Measurements from ENCODE around the gene COA8.

COA8 gene

GRCh38 chr14:103559766-103560165 lies 3.0 kb upstream of the COA8 start:
- Histone ChIP-seq H3K18ac (ENCODE audit: low read length) (no peak overlapping the region), H3K4me2 (ENCODE audit: low read length) (no peak overlapping the region), H3K4me3 (ENCODE audit: low read length) (no peak overlapping the region), H3K9ac (ENCODE audit: low read length) (no peak overlapping the region), H3K4me1 (ENCODE audit: control insufficient read depth, low read depth, low read length) (no peaks in the 10 kb centered on the region), H2BK15ac (replicated peaks; ENCODE audit: low read depth) (no peak overlapping the region), H2BK120ac (ENCODE audit: low read depth, low read length) (no peak overlapping the region), H4K8ac (ENCODE audit: low read depth, low read length) (no peak overlapping the region), H3K79me1 (ENCODE audit: low read length) (peaks cover 22% of the 10 kb centered on the region), H3K27ac (ENCODE audit: low read depth, low read length) (no peak overlapping the region), H3K56ac (ENCODE audit: low read length) (no peak overlapping the region), H2BK5ac (ENCODE audit: low read length) (no peak overlapping the region), H3K23ac (ENCODE audit: low read length) (no peak overlapping the region), H2AK5ac (ENCODE audit: low read length) (no peak overlapping the region), H3K79me2 (ENCODE audit: control insufficient read depth, insufficient read depth, low read length) (peaks cover 49% of the 10 kb centered on the region), H3K36me3 (ENCODE audit: control insufficient read depth, insufficient read depth, low read length) (peaks cover 8% of the 10 kb centered on the region), H3K4ac (ENCODE audit: low read depth, low read length) (no peak overlapping the region), H3K27me3 (ENCODE audit: insufficient read depth, low read length, poor library complexity) (no peaks in the 10 kb centered on the region), H4K5ac (ENCODE audit: low read length) (no peak overlapping the region)
- no peak for DNase-seq
- no CpG with 5 or more reads among the region's 9 CpGs for WGBS (ENCODE audit: extremely low coverage, insufficient coverage, low lambda C conversion rate)

GRCh38 chr14:103560691-103561090 lies 2.1 kb upstream of the COA8 start:
- Histone ChIP-seq H2AK5ac (ENCODE audit: low read length) (no peak overlapping the region), H2BK15ac (replicated peaks; ENCODE audit: low read depth) (no peak overlapping the region), H3K18ac (ENCODE audit: low read length) (no peak overlapping the region), H4K8ac (ENCODE audit: low read depth, low read length) (no peak overlapping the region), H3K4me3 (ENCODE audit: low read length) (no peak overlapping the region), H4K5ac (ENCODE audit: low read length) (no peak overlapping the region), H3K4me2 (ENCODE audit: low read length) (no peak overlapping the region), H2BK120ac (ENCODE audit: low read depth, low read length) (no peak overlapping the region), H3K23ac (ENCODE audit: low read length) (no peak overlapping the region), H3K4me1 (ENCODE audit: control insufficient read depth, low read depth, low read length) (no peaks in the 10 kb centered on the region), H3K4ac (ENCODE audit: low read depth, low read length) (no peak overlapping the region), H3K56ac (ENCODE audit: low read length) (no peak overlapping the region), H3K9ac (ENCODE audit: low read length) (peak overlapping the region; percentile 97), H3K27me3 (ENCODE audit: insufficient read depth, low read length, poor library complexity) (no peaks in the 10 kb centered on the region), H3K36me3 (ENCODE audit: control insufficient read depth, insufficient read depth, low read length) (peaks cover 8% of the 10 kb centered on the region), H3K27ac (ENCODE audit: low read depth, low read length) (no peak overlapping the region), H2BK5ac (ENCODE audit: low read length) (no peak overlapping the region), H3K79me1 (ENCODE audit: low read length) (peaks cover 22% of the 10 kb centered on the region), H3K79me2 (ENCODE audit: control insufficient read depth, insufficient read depth, low read length) (peaks cover 50% of the 10 kb centered on the region)
- DNase-seq: no peak
- WGBS (ENCODE audit: extremely low coverage, insufficient coverage, low lambda C conversion rate): no CpG with 5 or more reads among the region's 8 CpGs

GRCh38 chr14:103561381-103562178 lies 1.2 kb upstream of the COA8 start:
- Histone ChIP-seq H3K56ac (ENCODE audit: low read length) (peak overlapping the region; percentile 98), H3K79me2 (ENCODE audit: control insufficient read depth, insufficient read depth, low read length) (peaks cover 56% of the 10 kb centered on the region), H2BK5ac (ENCODE audit: low read length) (no peak overlapping the region), H3K4me1 (ENCODE audit: control insufficient read depth, low read depth, low read length) (no peaks in the 10 kb centered on the region), H3K27ac (ENCODE audit: low read depth, low read length) (peak overlapping the region; percentile 87), H2BK15ac (replicated peaks; ENCODE audit: low read depth) (no peak overlapping the region), H2AK5ac (ENCODE audit: low read length) (no peak overlapping the region), H3K4me2 (ENCODE audit: low read length) (peak overlapping the region; percentile 82), H3K27me3 (ENCODE audit: insufficient read depth, low read length, poor library complexity) (no peaks in the 10 kb centered on the region), H3K4me3 (ENCODE audit: low read length) (peak overlapping the region; percentile 95), H4K8ac (ENCODE audit: low read depth, low read length) (no peak overlapping the region), H3K4ac (ENCODE audit: low read depth, low read length) (no peak overlapping the region), H3K36me3 (ENCODE audit: control insufficient read depth, insufficient read depth, low read length) (peaks cover 9% of the 10 kb centered on the region), H2BK120ac (ENCODE audit: low read depth, low read length) (no peak overlapping the region), H3K79me1 (ENCODE audit: low read length) (peaks cover 23% of the 10 kb centered on the region), H4K5ac (ENCODE audit: low read length) (no peak overlapping the region), H3K9ac (ENCODE audit: low read length) (peak overlapping the region; percentile 97), H3K23ac (ENCODE audit: low read length) (no peak overlapping the region), H3K18ac (ENCODE audit: low read length) (peak overlapping the region; percentile 52)
- no CpG with 5 or more reads among the region's 36 CpGs for WGBS (ENCODE audit: extremely low coverage, insufficient coverage, low lambda C conversion rate)
- DNase-seq: peak; percentile 72

GRCh38 chr14:103562179-103562428 lies 656 bp upstream of the COA8 start:
- no peak for DNase-seq
- no CpG with 5 or more reads among the region's 25 CpGs for WGBS (ENCODE audit: extremely low coverage, insufficient coverage, low lambda C conversion rate)

GRCh38 chr14:103563226-103563620 lies 463 bp downstream of the COA8 start:
- H2BK5ac ChIP-seq (ENCODE audit: low read length): no peak overlapping the region
- H3K79me1 ChIP-seq (ENCODE audit: low read length): peaks cover 29% of the 10 kb centered on the region
- H2AK5ac ChIP-seq (ENCODE audit: low read length): no peak overlapping the region
- H3K36me3 ChIP-seq (ENCODE audit: control insufficient read depth, insufficient read depth, low read length): peaks cover 9% of the 10 kb centered on the region
- no peak overlapping the region for H3K27ac ChIP-seq (ENCODE audit: low read depth, low read length)
- H3K9ac ChIP-seq (ENCODE audit: low read length): peak overlapping the region; percentile 91
- H3K79me2 ChIP-seq (ENCODE audit: control insufficient read depth, insufficient read depth, low read length): peaks cover 66% of the 10 kb centered on the region
- H3K56ac ChIP-seq (ENCODE audit: low read length): peak overlapping the region; percentile 98
- no peaks in the 10 kb centered on the region for H3K4me1 ChIP-seq (ENCODE audit: control insufficient read depth, low read depth, low read length)
- no peak overlapping the region for H2BK120ac ChIP-seq (ENCODE audit: low read depth, low read length)
- peak overlapping the region; percentile 97 for H3K4me3 ChIP-seq (ENCODE audit: low read length)
- WGBS (ENCODE audit: extremely low coverage, insufficient coverage, low lambda C conversion rate): no CpG with 5 or more reads among the region's 22 CpGs
- H4K8ac ChIP-seq (ENCODE audit: low read depth, low read length): no peak overlapping the region
- peak overlapping the region; percentile 99 for H3K4me2 ChIP-seq (ENCODE audit: low read length)
- H3K23ac ChIP-seq (ENCODE audit: low read length): no peak overlapping the region
- no peak overlapping the region for H2BK15ac ChIP-seq (replicated peaks; ENCODE audit: low read depth)
- H3K27me3 ChIP-seq (ENCODE audit: insufficient read depth, low read length, poor library complexity): no peaks in the 10 kb centered on the region
- H4K5ac ChIP-seq (ENCODE audit: low read length): no peak overlapping the region
- H3K18ac ChIP-seq (ENCODE audit: low read length): no peak overlapping the region
- no peak for DNase-seq
- no peak overlapping the region for H3K4ac ChIP-seq (ENCODE audit: low read depth, low read length)

More at GRCh38 chr14:103562179-103562428, 656 bp upstream of the COA8 start:
- no peak overlapping the region for H2BK5ac ChIP-seq (ENCODE audit: low read length)
- peak overlapping the region; percentile 95 for H3K4me3 ChIP-seq (ENCODE audit: low read length)
- no peak overlapping the region for H3K4ac ChIP-seq (ENCODE audit: low read depth, low read length)
- peak overlapping the region; percentile 97 for H3K9ac ChIP-seq (ENCODE audit: low read length)
- no peak overlapping the region for H2AK5ac ChIP-seq (ENCODE audit: low read length)
- H4K5ac ChIP-seq (ENCODE audit: low read length): no peak overlapping the region
- H3K36me3 ChIP-seq (ENCODE audit: control insufficient read depth, insufficient read depth, low read length): peaks cover 9% of the 10 kb centered on the region
- H3K27me3 ChIP-seq (ENCODE audit: insufficient read depth, low read length, poor library complexity): no peaks in the 10 kb centered on the region
- no peak overlapping the region for H3K23ac ChIP-seq (ENCODE audit: low read length)
- peaks cover 23% of the 10 kb centered on the region for H3K79me1 ChIP-seq (ENCODE audit: low read length)
- no peak overlapping the region for H2BK15ac ChIP-seq (replicated peaks; ENCODE audit: low read depth)
- peak overlapping the region; percentile 82 for H3K4me2 ChIP-seq (ENCODE audit: low read length)
- peak overlapping the region; percentile 52 for H3K18ac ChIP-seq (ENCODE audit: low read length)
- peak overlapping the region; percentile 87 for H3K27ac ChIP-seq (ENCODE audit: low read depth, low read length)
- no peak overlapping the region for H4K8ac ChIP-seq (ENCODE audit: low read depth, low read length)
- no peak overlapping the region for H2BK120ac ChIP-seq (ENCODE audit: low read depth, low read length)
- no peaks in the 10 kb centered on the region for H3K4me1 ChIP-seq (ENCODE audit: control insufficient read depth, low read depth, low read length)
- peak overlapping the region; percentile 98 for H3K56ac ChIP-seq (ENCODE audit: low read length)
- H3K79me2 ChIP-seq (ENCODE audit: control insufficient read depth, insufficient read depth, low read length): peaks cover 59% of the 10 kb centered on the region
